IPS-15b (cell line): ENCODE measurements around the gene RDH11.

ENCODE experiments used
- H3K27me3 ChIP-seq: one replicate; pipeline ENCODE4 v1.6.1; 2013; ENCODE audit warnings: low read length; ENCODE audit not compliant: control insufficient read depth, insufficient read depth
- H3K36me3 ChIP-seq: one replicate; pipeline ENCODE4 v1.6.1; 2013; ENCODE audit warnings: low read length; ENCODE audit not compliant: control insufficient read depth, insufficient read depth
- H3K4me1 ChIP-seq: one replicate; pipeline ENCODE4 v1.6.1; 2013; ENCODE audit warnings: mild to moderate bottlenecking, low read length; ENCODE audit not compliant: control insufficient read depth, insufficient read depth
- H3K4me3 ChIP-seq: one replicate; pipeline ENCODE4 v1.5.1; 2013; ENCODE audit warnings: low read depth, low read length
- H3K9ac ChIP-seq: one replicate; pipeline ENCODE4 v1.6.1; 2013; ENCODE audit warnings: low read depth, mild to moderate bottlenecking, low read length
- H3K9me3 ChIP-seq: one replicate; pipeline ENCODE4 v1.6.1; 2013; ENCODE audit warnings: mild to moderate bottlenecking, low read length; ENCODE audit not compliant: control insufficient read depth, insufficient read depth

RDH11 gene

GRCh38 chr14:67695394-67695949 is at the start of gene RDH11:
Gene RDH11, minus strand, starts transcription at chr14:67695764. Its CDS starts 61 bp downstream, at chr14:67695703.
- H3K4me3 ChIP-seq, result peak within 1 kb of the TSS; percentile 96
- H3K9me3 ChIP-seq, result no peaks in the 10 kb centered on the region
- peaks cover 4% of the 10 kb centered on the region for H3K4me1 ChIP-seq
- peaks cover 13% of the 10 kb centered on the region for H3K36me3 ChIP-seq
- H3K27me3 ChIP-seq, result peaks cover 9% of the 10 kb centered on the region
- H3K9ac ChIP-seq, result peak within 1 kb of the TSS; percentile 77

GRCh38 chr14:67744046-67744445 is 48.5 kb upstream of the RDH11 start:
- Histone ChIP-seq H3K9me3 (no peaks in the 10 kb centered on the region), H3K36me3 (peaks cover 6% of the 10 kb centered on the region), H3K4me3 (no peak overlapping the region), H3K4me1 (no peaks in the 10 kb centered on the region), H3K9ac (no peak overlapping the region), H3K27me3 (no peaks in the 10 kb centered on the region)

GRCh38 chr14:67738740-67739504 is 43.4 kb upstream of the RDH11 start:
- no peaks in the 10 kb centered on the region for H3K9me3 ChIP-seq
- no peak overlapping the region for H3K4me3 ChIP-seq
- no peak overlapping the region for H3K9ac ChIP-seq
- H3K36me3 ChIP-seq, result no peaks in the 10 kb centered on the region
- no peaks in the 10 kb centered on the region for H3K27me3 ChIP-seq
- no peaks in the 10 kb centered on the region for H3K4me1 ChIP-seq

- Histone ChIP-seq H3K4me1 (no peaks in the 10 kb centered on the region), H3K4me3 (no peak overlapping the region), H3K36me3 (no peaks in the 10 kb centered on the region), H3K27me3 (no peaks in the 10 kb centered on the region), H3K9ac (no peak overlapping the region), H3K9me3 (no peaks in the 10 kb centered on the region)
Observed at GRCh38 chr14:67736771-67737170, 41.2 kb upstream of the RDH11 start.

GRCh38 chr14:67735336-67736147 is 40.0 kb upstream of the RDH11 start:
- no peaks in the 10 kb centered on the region for H3K4me1 ChIP-seq
- H3K36me3 ChIP-seq, result no peaks in the 10 kb centered on the region
- H3K9me3 ChIP-seq, result no peaks in the 10 kb centered on the region
- H3K27me3 ChIP-seq, result no peaks in the 10 kb centered on the region
- H3K9ac ChIP-seq, result no peak overlapping the region
- H3K4me3 ChIP-seq, result no peak overlapping the region

GRCh38 chr14:67734675-67735074 is 39.1 kb upstream of the RDH11 start:
- Histone ChIP-seq H3K4me3 (no peak overlapping the region), H3K36me3 (no peaks in the 10 kb centered on the region), H3K27me3 (no peaks in the 10 kb centered on the region), H3K4me1 (peaks cover 4% of the 10 kb centered on the region), H3K9me3 (no peaks in the 10 kb centered on the region), H3K9ac (no peak overlapping the region)

GRCh38 chr14:67733616-67734015 is 38.1 kb upstream of the RDH11 start:
- H3K4me1 ChIP-seq, result peaks cover 11% of the 10 kb centered on the region
- no peaks in the 10 kb centered on the region for H3K27me3 ChIP-seq
- no peak overlapping the region for H3K9ac ChIP-seq
- H3K4me3 ChIP-seq, result no peak overlapping the region
- H3K9me3 ChIP-seq, result no peaks in the 10 kb centered on the region
- H3K36me3 ChIP-seq, result no peaks in the 10 kb centered on the region

GRCh38 chr14:67729072-67729885 is 33.7 kb upstream of the RDH11 start:
- Histone ChIP-seq H3K9me3 (no peaks in the 10 kb centered on the region), H3K36me3 (no peaks in the 10 kb centered on the region), H3K27me3 (no peaks in the 10 kb centered on the region), H3K9ac (peak overlapping the region; percentile 48), H3K4me3 (peak overlapping the region; percentile 1), H3K4me1 (peaks cover 18% of the 10 kb centered on the region)

GRCh38 chr14:67728258-67728657 is 32.7 kb upstream of the RDH11 start:
- no peaks in the 10 kb centered on the region for H3K9me3 ChIP-seq
- peaks cover 18% of the 10 kb centered on the region for H3K4me1 ChIP-seq
- no peaks in the 10 kb centered on the region for H3K36me3 ChIP-seq
- no peak overlapping the region for H3K9ac ChIP-seq
- H3K27me3 ChIP-seq, result no peaks in the 10 kb centered on the region
- H3K4me3 ChIP-seq, result no peak overlapping the region

GRCh38 chr14:67727361-67727760 is 31.8 kb upstream of the RDH11 start:
- Histone ChIP-seq H3K4me1 (peaks cover 18% of the 10 kb centered on the region), H3K27me3 (no peaks in the 10 kb centered on the region), H3K4me3 (no peak overlapping the region), H3K36me3 (no peaks in the 10 kb centered on the region), H3K9ac (no peak overlapping the region), H3K9me3 (no peaks in the 10 kb centered on the region)

GRCh38 chr14:67725171-67725570 is 29.6 kb upstream of the RDH11 start:
- peaks cover 18% of the 10 kb centered on the region for H3K4me1 ChIP-seq
- no peaks in the 10 kb centered on the region for H3K9me3 ChIP-seq
- no peaks in the 10 kb centered on the region for H3K36me3 ChIP-seq
- no peak overlapping the region for H3K9ac ChIP-seq
- peaks cover 2% of the 10 kb centered on the region for H3K27me3 ChIP-seq
- no peak overlapping the region for H3K4me3 ChIP-seq
